Panc1 (cell line): ENCODE measurements around the gene ZNF135. TPM values are rescaled to one million over a fixed set of nuclear protein-coding genes. Genes with fewer than 3 reads are reported as not detected.

Experiments used
- ATAC-seq: fragments of 200-7000 bp; cut with Tn5 transposase; 2 replicates; pipeline ENCODE4 v1.9.1; 2020; ENCODE audit warnings: mild to moderate bottlenecking, moderate library complexity
- BruUV-seq: library from RNA; stranded (reverse); fragments of 400-500 nt; replicated peaks from 2 replicates; lab custom pipeline; 2021; lab: Mats Ljungman, UMichigan
- CTCF ChIA-PET: fragments of 300-600 bp; sonication (Branson Sonifier 250); formaldehyde crosslinking; loops from one replicate; lab custom pipeline; 2022; ENCODE audit warnings: antibody characterized with exemption; lab: Charles Lee
- POLR2A ChIA-PET: fragments of 300-600 bp; sonication (Branson Sonifier 250); formaldehyde crosslinking; loops from one replicate; lab custom pipeline; 2022; ENCODE audit warnings: antibody characterized with exemption; lab: Charles Lee
- DNase-seq: peaks from one replicate; pipeline ENCODE4 v3.0.0-alpha.2; 2010; ENCODE audit warnings: low read depth, low spot score
- H3K27ac ChIP-seq: 2 replicates; pipeline ENCODE4 v1.5.1; 2011; ENCODE audit warnings: mild to moderate bottlenecking, low read length, inconsistent platforms
- H3K27me3 ChIP-seq: fragments of 200-500 bp; sonication (Bioruptor generic); 2 replicates; pipeline ENCODE4 v1.6.0; 2014; ENCODE audit warnings: low read length, inconsistent platforms; ENCODE audit not compliant: control insufficient read depth, insufficient read depth
- H3K36me3 ChIP-seq: fragments of 200-500 bp; sonication (Bioruptor generic); 2 replicates; pipeline ENCODE4 v1.5.1; 2014; ENCODE audit warnings: inconsistent platforms, mild to moderate bottlenecking, low read length, moderate library complexity; ENCODE audit not compliant: control insufficient read depth, insufficient read depth
- H3K4me1 ChIP-seq: 2 replicates; pipeline ENCODE4 v1.5.1; 2011; ENCODE audit warnings: inconsistent platforms, mild to moderate bottlenecking, low read length, moderate library complexity; ENCODE audit not compliant: control insufficient read depth, insufficient read depth
- H3K4me3 ChIP-seq, 2 experiments: 2 replicates each; pipeline ENCODE4 v1.5.1; 2011 to 2012; ENCODE audit warnings: low read depth in 2 of 2, low read length in 2 of 2, mild to moderate bottlenecking in 2 of 2, inconsistent platforms in 1 of 2, moderate library complexity in 1 of 2
- H3K9me3 ChIP-seq: fragments of 200-500 bp; sonication (Bioruptor generic); 2 replicates; pipeline ENCODE4 v1.5.1; 2014; ENCODE audit warnings: low read depth, mild to moderate bottlenecking, inconsistent platforms, low read length, moderate library complexity; ENCODE audit not compliant: control insufficient read depth, insufficient read depth
- POLR2AphosphoS5 ChIP-seq: IDR thresholded peaks from 2 replicates; pipeline ENCODE4 v1.6.1; 2012; ENCODE audit warnings: mild to moderate bottlenecking, low read depth, low read length, moderate library complexity
- SIN3A ChIP-seq: IDR thresholded peaks from 2 replicates; pipeline ENCODE4 v1.6.1; 2012; ENCODE audit warnings: low read depth, mild to moderate bottlenecking, low read length, moderate library complexity, borderline replicate concordance; ENCODE audit not compliant: insufficient read depth
- TCF7L2 ChIP-seq: IDR thresholded peaks from 2 replicates; pipeline ENCODE4 v1.6.1; 2011; ENCODE audit warnings: mild to moderate bottlenecking, low read depth, low read length, inconsistent platforms
- in situ Hi-C: cut with HindIII; loops from 2 replicates; pipeline ENCODE4 v1.10.0; 2016; ENCODE audit warnings: low sequenced_read_pairs, low pct_unique_long_range_greater_than_20kb
- intact Hi-C: fragments of 100-400 bp; cut with micrococcal nuclease; formaldehyde crosslinking; loops from one replicate; pipeline ENCODE4 v1.10.0; 2022; ENCODE audit not compliant: unreplicated experiment
- total RNA-seq: library from RNA; stranded (reverse); gene quantifications from one replicate; pipeline ENCODE4 v1.2.1, GENCODE V29; 2021; ENCODE audit not compliant: unreplicated experiment
- TF ChIP-seq, protein P1 (sequence below): fragments of 450-650 bp; IDR thresholded peaks from 2 replicates; pipeline ENCODE4 v1.5.1; 2017; ENCODE audit warnings: mild to moderate bottlenecking
- TF ChIP-seq, protein P2 (sequence below), 2 experiments: IDR thresholded peaks; 2 replicates each; pipeline ENCODE4 v1.6.1; 2011 to 2012; ENCODE audit warnings: low read depth in 2 of 2, control low read depth in 1 of 2, low read length in 1 of 2, mild to moderate bottlenecking in 1 of 2, moderate library complexity in 1 of 2; ENCODE audit not compliant: insufficient read depth in 1 of 2

ZNF135 gene
- total RNA-seq, 1 experiment from 2014 or later = not detected

DNA sequence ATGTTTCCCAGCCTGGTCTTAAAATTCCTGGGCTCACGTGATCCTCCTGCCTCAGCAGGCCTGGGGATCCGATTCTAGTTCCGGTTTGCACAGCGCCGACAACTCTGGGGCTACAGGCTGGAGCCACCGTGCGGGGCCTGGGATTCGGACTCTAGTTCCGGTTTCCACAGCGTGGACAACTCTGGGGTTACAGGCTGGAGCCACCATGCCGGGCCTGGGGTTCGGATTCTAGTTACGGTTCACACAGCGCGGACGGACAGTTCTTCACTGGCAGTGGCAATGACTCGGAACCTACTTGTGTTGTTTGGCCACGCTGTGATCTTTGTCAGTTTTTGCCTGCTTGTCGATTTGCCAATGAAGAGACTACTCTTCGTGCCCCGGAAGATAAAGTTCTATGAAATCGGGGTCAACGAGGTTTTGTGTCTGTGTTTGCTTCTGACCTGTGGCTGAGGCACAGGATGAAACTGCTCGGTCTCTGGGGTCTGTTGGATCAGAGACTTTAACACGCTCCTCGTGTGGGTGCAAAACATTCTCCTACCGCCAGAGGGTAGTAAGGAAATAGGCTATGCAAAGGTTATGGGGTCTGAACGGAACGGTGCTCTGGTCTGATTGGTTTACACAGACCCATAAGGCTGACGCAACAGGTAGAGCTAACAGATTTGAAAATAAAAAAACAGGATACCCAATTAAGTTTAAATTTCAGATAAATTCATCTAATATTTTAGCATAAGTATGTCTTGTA, 37.4 kb upstream of the ZNF135 start:
- ChIA-PET POLR2A (no interaction called here), CTCF (interaction anchor here (0.6 kb wide), 1 partner anchor 24 kb away, joined by 3 read pairs; no protein-coding TSS in a partner anchor)
- Histone ChIP-seq H3K27ac (no peak overlapping the region), H3K4me3 (no peak overlapping the region), H3K36me3 (no peaks in the 10 kb centered on the region), H3K9me3 (peaks cover 3% of the 10 kb centered on the region; the same call in 1 of the 2 replicates), H3K27me3 (no peaks in the 10 kb centered on the region), H3K4me1 (no peaks in the 10 kb centered on the region)
- intact Hi-C loops = no loop called here
- BruUV-seq = no TSS peak
- ATAC-seq = peak; percentile 62
- in situ Hi-C loops = no loop called here
- TF ChIP-seq, protein P1, sequence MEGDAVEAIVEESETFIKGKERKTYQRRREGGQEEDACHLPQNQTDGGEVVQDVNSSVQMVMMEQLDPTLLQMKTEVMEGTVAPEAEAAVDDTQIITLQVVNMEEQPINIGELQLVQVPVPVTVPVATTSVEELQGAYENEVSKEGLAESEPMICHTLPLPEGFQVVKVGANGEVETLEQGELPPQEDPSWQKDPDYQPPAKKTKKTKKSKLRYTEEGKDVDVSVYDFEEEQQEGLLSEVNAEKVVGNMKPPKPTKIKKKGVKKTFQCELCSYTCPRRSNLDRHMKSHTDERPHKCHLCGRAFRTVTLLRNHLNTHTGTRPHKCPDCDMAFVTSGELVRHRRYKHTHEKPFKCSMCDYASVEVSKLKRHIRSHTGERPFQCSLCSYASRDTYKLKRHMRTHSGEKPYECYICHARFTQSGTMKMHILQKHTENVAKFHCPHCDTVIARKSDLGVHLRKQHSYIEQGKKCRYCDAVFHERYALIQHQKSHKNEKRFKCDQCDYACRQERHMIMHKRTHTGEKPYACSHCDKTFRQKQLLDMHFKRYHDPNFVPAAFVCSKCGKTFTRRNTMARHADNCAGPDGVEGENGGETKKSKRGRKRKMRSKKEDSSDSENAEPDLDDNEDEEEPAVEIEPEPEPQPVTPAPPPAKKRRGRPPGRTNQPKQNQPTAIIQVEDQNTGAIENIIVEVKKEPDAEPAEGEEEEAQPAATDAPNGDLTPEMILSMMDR = no peak
- no peak for TF ChIP-seq TCF7L2
- no peak for TF ChIP-seq SIN3A
- no peak for TF ChIP-seq POLR2AphosphoS5
- TF ChIP-seq, protein P2, sequence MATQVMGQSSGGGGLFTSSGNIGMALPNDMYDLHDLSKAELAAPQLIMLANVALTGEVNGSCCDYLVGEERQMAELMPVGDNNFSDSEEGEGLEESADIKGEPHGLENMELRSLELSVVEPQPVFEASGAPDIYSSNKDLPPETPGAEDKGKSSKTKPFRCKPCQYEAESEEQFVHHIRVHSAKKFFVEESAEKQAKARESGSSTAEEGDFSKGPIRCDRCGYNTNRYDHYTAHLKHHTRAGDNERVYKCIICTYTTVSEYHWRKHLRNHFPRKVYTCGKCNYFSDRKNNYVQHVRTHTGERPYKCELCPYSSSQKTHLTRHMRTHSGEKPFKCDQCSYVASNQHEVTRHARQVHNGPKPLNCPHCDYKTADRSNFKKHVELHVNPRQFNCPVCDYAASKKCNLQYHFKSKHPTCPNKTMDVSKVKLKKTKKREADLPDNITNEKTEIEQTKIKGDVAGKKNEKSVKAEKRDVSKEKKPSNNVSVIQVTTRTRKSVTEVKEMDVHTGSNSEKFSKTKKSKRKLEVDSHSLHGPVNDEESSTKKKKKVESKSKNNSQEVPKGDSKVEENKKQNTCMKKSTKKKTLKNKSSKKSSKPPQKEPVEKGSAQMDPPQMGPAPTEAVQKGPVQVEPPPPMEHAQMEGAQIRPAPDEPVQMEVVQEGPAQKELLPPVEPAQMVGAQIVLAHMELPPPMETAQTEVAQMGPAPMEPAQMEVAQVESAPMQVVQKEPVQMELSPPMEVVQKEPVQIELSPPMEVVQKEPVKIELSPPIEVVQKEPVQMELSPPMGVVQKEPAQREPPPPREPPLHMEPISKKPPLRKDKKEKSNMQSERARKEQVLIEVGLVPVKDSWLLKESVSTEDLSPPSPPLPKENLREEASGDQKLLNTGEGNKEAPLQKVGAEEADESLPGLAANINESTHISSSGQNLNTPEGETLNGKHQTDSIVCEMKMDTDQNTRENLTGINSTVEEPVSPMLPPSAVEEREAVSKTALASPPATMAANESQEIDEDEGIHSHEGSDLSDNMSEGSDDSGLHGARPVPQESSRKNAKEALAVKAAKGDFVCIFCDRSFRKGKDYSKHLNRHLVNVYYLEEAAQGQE (IDR thresholded peaks at IDR 0.05; ENCODE audit: insufficient read depth in 1 of 2, low read depth in 2 of 2, low read length in 1 of 2) = no peak
- DNase-seq = no peak

DNA sequence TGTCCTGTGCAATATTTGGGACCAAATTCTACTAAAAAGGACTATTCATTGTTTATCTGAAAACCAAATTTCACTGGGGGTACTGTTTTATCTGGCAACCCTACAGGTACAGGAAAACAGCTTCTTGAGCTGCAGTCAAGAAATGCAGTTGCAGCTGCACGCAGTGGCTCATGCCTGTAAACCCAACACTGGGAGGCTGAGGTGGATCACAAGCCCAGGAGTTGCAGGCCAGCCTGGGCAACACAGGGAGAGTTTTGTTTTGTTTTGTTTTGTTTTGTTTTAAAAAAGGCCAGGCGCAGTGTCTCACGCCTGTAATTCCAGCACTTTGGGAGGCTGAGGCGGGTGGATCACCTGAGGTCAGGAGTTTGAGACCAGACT, 36.8 kb upstream of the ZNF135 start:
- no peaks in the 10 kb centered on the region for H3K27me3 ChIP-seq
- H3K4me3 ChIP-seq = no peak overlapping the region
- H3K36me3 ChIP-seq = no peaks in the 10 kb centered on the region
- peaks cover 3% of the 10 kb centered on the region; the same call in 1 of the 2 replicates for H3K9me3 ChIP-seq
- POLR2A ChIA-PET = no interaction called here
- no peak for ATAC-seq
- no peak for DNase-seq
- CTCF ChIA-PET = interaction anchor here (0.6 kb wide), 1 partner anchor 24 kb away, joined by 3 read pairs; no protein-coding TSS in a partner anchor
- intact Hi-C loops = no loop called here
- no peaks in the 10 kb centered on the region for H3K4me1 ChIP-seq
- BruUV-seq = no TSS peak
- in situ Hi-C loops = no loop called here
- H3K27ac ChIP-seq = no peak overlapping the region
- TF ChIP-seq SIN3A (no peak), TCF7L2 (no peak), POLR2AphosphoS5 (no peak)
- TF ChIP-seq, protein P2 (IDR thresholded peaks at IDR 0.05; ENCODE audit: insufficient read depth in 1 of 2, low read depth in 2 of 2, low read length in 1 of 2) = no peak
- TF ChIP-seq, protein P1 = no peak
